Psoas muscle (tissue), 8 donors: ENCODE measurements around the gene FTO. TPM values are rescaled to one million over a fixed set of nuclear protein-coding genes. Genes with fewer than 3 reads are reported as not detected.

Source experiments
- ATAC-seq, 4 donors: fragments of 200-7000 bp; cut with Tn5 transposase; one replicate each; pipeline ENCODE4 v1.9.1; 2020; ENCODE audit warnings: moderate library complexity in 3 of 4, mild to moderate bottlenecking in 2 of 4
- DNase-seq, 2 donors: peaks; one replicate each; pipeline ENCODE4 v3.0.0-alpha.2; 2020
- H3K27ac ChIP-seq: fragments of 200-600 bp; one replicate; pipeline ENCODE4 v1.8.0; 2022
- H3K27me3 ChIP-seq, 3 donors: fragments of 200-600 bp in 1 of 3; one replicate each; pipeline versions ENCODE4 v1.6.1 to v1.8.0; 2013 to 2022; ENCODE audit warnings: low read length in 2 of 3, mild to moderate bottlenecking in 2 of 3, moderate library complexity in 1 of 3; ENCODE audit not compliant: insufficient read depth in 3 of 3
- H3K36me3 ChIP-seq, 2 donors: fragments of 200-600 bp in 1 of 2; one replicate each; pipeline versions ENCODE4 v1.6.1 to v1.8.0; 2013 to 2022; ENCODE audit warnings: low read depth in 1 of 2, mild to moderate bottlenecking in 1 of 2, moderate library complexity in 1 of 2; ENCODE audit not compliant: insufficient read depth in 1 of 2
- H3K4me1 ChIP-seq: fragments of 200-600 bp; one replicate; pipeline ENCODE4 v1.8.0; 2022
- H3K4me3 ChIP-seq: fragments of 200-600 bp; one replicate; pipeline ENCODE4 v1.8.0; 2022; ENCODE audit warnings: mild to moderate bottlenecking
- H3K9me3 ChIP-seq: fragments of 200-600 bp; one replicate; pipeline ENCODE4 v1.8.0; 2022
- CTCF ChIP-seq: fragments of 200-600 bp; IDR thresholded peaks from one replicate; pipeline ENCODE4 v1.8.0; 2022; ENCODE audit warnings: antibody characterized with exemption
- WGBS, 3 donors: extraction: QIAGEN DNeasy Blood & Tissue Kit; methylation state at CpG; one replicate each; pipeline versions ENCODE4 v1.1.6 to v1.1.7; 2013; 5-methylcytosine and 5-hydroxymethylcytosine counted together
- intact Hi-C, 2 donors: fragments of 100-400 bp; cut with DNase I; formaldehyde crosslinking; loops; one replicate each; pipeline versions ENCODE4 v1.11.0 to v1.14.2; 2022
- polyA plus RNA-seq, 3 donors: library from polyadenylated mRNA; stranded (reverse); fragments of 200-250 nt; gene quantifications; one replicate each; pipeline ENCODE4 v1.2.3, GENCODE V29; 2013
- total RNA-seq, 4 donors: library from RNA; stranded (reverse); fragmentation: NEBNext Ultra II Directional in 2 of 4; extraction: Animal tissue kit (Norgen Biotek cat#: 25700) in 2 of 4; gene quantifications; one replicate each; pipeline versions ENCODE4 v1.2.1 to v1.2.4, GENCODE V29; 2021 to 2023
- donor health status: healthy with polysubstance abuse.
- donor health status: DM: no; HTN: no; CAD: no; lungs with moderate emphysema.
- donor health status: Bipolar disorder and iron deficiency.
- donor health status: healthy.
- donor health status: DM: yes; HTN: yes; CAD: no.
- donor health status: DM: no; HTN: no; CAD: no.
- donor health status: DM: no; HTN: no; CAD: no.
- donor health status: DM: yes; HTN: yes; CAD: no.

Gene FTO
- total and polyA plus RNA-seq, 7 donors: 14.2 to 67.6 (median 47.4) TPM

GRCh38 chr16:54055191-54055590 is 351.2 kb downstream of the FTO start:
- Histone ChIP-seq H3K9me3 (no peaks in the 10 kb centered on the region), H3K27me3 (no peaks in the 10 kb centered on the region), H3K4me3 (no peak overlapping the region), H3K27ac (no peak overlapping the region), H3K4me1 (no peaks in the 10 kb centered on the region), H3K36me3 (no peaks in the 10 kb centered on the region)
- TF ChIP-seq CTCF: no peak
- intact Hi-C loops: no loop called here
- ATAC-seq (no peak), DNase-seq (no peak)
- WGBS, 3 donors: 93 to 98% (median 98%) methylated on average over 4 of the region's 4 CpGs

- no peak for ATAC-seq
- Histone ChIP-seq H3K4me1 (no peaks in the 10 kb centered on the region), H3K9me3 (no peaks in the 10 kb centered on the region), H3K27me3 (no peaks in the 10 kb centered on the region), H3K36me3 (no peaks in the 10 kb centered on the region), H3K4me3 (no peak overlapping the region), H3K27ac (no peak overlapping the region)
- WGBS, 3 donors: 78 to 82% (median 81%) methylated on average over 3 of the region's 3 CpGs
- intact Hi-C loops: no loop called here
- DNase-seq: no peak
- no peak for TF ChIP-seq CTCF
Measured at GRCh38 chr16:54055864-54056263, 351.9 kb downstream of the FTO start.

GRCh38 chr16:54056921-54057320 is 353.0 kb downstream of the FTO start:
- no peak for TF ChIP-seq CTCF
- no peak for ATAC-seq
- intact Hi-C loops: no loop called here
- Histone ChIP-seq H3K4me1 (no peaks in the 10 kb centered on the region), H3K9me3 (no peaks in the 10 kb centered on the region), H3K4me3 (no peak overlapping the region), H3K27ac (no peak overlapping the region), H3K36me3 (no peaks in the 10 kb centered on the region), H3K27me3 (no peaks in the 10 kb centered on the region)
- DNase-seq: no peak
- 93 to 99% (median 95%) methylated on average over 3 of the region's 3 CpGs for WGBS, 3 donors

- no peaks in the 10 kb centered on the region for H3K27me3 ChIP-seq
- DNase-seq: no peak
Measured at GRCh38 chr16:54059319-54059718, 355.4 kb downstream of the FTO start.

More at GRCh38 chr16:54059319-54059718, 355.4 kb downstream of the FTO start:
- WGBS, 3 donors: 84 to 91% (median 90%) methylated on average over 6 of the region's 6 CpGs
- H3K9me3 ChIP-seq: no peaks in the 10 kb centered on the region
- ATAC-seq: no peak
- no peaks in the 10 kb centered on the region for H3K36me3 ChIP-seq
- H3K4me1 ChIP-seq: no peaks in the 10 kb centered on the region
- no peak overlapping the region for H3K4me3 ChIP-seq
- no peak overlapping the region for H3K27ac ChIP-seq
- intact Hi-C loops: no loop called here
- no peak for TF ChIP-seq CTCF
